ENCODE data around the gene SLC26A2. TPM values are rescaled to one million over a fixed set of nuclear protein-coding genes. Genes with fewer than 3 reads are reported as not detected.
A peak's percentile ranks its signal among the peaks of the same experiment; 100 is the strongest.

SLC26A2 gene
- total RNA-seq, 1 donor from 2014 or later: 18.9 TPM

GRCh38 chr5:149915392-149916260 is 44.9 kb upstream of the SLC26A2 start:
- Histone ChIP-seq H3K27ac (no peak overlapping the region), H3K4me1 (no peaks in the 10 kb centered on the region), H3K4me3 (no peak overlapping the region), H3K27me3 (no peaks in the 10 kb centered on the region), H3K36me3 (no peaks in the 10 kb centered on the region), H3K9me3 (no peaks in the 10 kb centered on the region)
- DNase-seq (no peak), ATAC-seq (peak; percentile 60)
- TF ChIP-seq, protein P1, sequence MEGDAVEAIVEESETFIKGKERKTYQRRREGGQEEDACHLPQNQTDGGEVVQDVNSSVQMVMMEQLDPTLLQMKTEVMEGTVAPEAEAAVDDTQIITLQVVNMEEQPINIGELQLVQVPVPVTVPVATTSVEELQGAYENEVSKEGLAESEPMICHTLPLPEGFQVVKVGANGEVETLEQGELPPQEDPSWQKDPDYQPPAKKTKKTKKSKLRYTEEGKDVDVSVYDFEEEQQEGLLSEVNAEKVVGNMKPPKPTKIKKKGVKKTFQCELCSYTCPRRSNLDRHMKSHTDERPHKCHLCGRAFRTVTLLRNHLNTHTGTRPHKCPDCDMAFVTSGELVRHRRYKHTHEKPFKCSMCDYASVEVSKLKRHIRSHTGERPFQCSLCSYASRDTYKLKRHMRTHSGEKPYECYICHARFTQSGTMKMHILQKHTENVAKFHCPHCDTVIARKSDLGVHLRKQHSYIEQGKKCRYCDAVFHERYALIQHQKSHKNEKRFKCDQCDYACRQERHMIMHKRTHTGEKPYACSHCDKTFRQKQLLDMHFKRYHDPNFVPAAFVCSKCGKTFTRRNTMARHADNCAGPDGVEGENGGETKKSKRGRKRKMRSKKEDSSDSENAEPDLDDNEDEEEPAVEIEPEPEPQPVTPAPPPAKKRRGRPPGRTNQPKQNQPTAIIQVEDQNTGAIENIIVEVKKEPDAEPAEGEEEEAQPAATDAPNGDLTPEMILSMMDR (IDR thresholded peaks at IDR 0.05): no peak
- intact Hi-C loops (cut with DNase I): no loop called here

GRCh38 chr5:149916334-149917072 is 44.1 kb upstream of the SLC26A2 start:
- TF ChIP-seq, protein P1 (IDR thresholded peaks at IDR 0.05): no peak
- intact Hi-C loops (cut with DNase I): no loop called here
- no peaks in the 10 kb centered on the region for H3K4me1 ChIP-seq
- DNase-seq (no peak), ATAC-seq (peak; percentile 54)
- no peaks in the 10 kb centered on the region for H3K9me3 ChIP-seq
- H3K36me3 ChIP-seq: no peaks in the 10 kb centered on the region
- H3K27ac ChIP-seq: peak overlapping the region; percentile 30
- H3K4me3 ChIP-seq: no peak overlapping the region
- H3K27me3 ChIP-seq: no peaks in the 10 kb centered on the region

- intact Hi-C loops (cut with DNase I): no loop called here
- ATAC-seq: peak; percentile 30
- H3K36me3 ChIP-seq: no peaks in the 10 kb centered on the region
- H3K27ac ChIP-seq: peak overlapping the region; percentile 30
- DNase-seq: no peak
- no peaks in the 10 kb centered on the region for H3K27me3 ChIP-seq
- H3K9me3 ChIP-seq: no peaks in the 10 kb centered on the region
- no peaks in the 10 kb centered on the region for H3K4me1 ChIP-seq
- TF ChIP-seq, protein P1 (IDR thresholded peaks at IDR 0.05): no peak
- H3K4me3 ChIP-seq: no peak overlapping the region
These were observed 43.4 kb upstream of the SLC26A2 start for GRCh38 chr5:149917073-149917676.

DNA sequence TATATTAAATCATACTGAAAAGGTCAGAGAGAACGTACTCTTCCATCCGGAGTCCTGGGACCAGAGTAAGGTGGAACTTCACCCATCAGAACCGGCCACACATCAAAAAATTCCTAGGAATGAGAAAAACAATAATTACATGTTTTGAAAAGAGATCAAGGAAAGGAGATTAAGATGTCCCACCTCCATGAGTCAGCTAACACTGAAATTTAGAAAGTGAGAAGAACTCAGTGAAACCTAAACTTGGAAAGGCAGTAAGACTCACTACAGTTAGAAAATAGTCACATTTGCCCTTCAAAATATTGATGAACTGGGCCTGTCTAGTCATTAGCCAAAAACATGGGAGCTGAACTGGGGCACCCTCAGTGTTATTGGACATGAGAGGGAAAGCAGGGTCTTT is 39.0 kb upstream of the SLC26A2 start:
- Histone ChIP-seq H3K4me1 (no peaks in the 10 kb centered on the region), H3K36me3 (no peaks in the 10 kb centered on the region), H3K4me3 (no peak overlapping the region), H3K9me3 (no peaks in the 10 kb centered on the region), H3K27me3 (no peaks in the 10 kb centered on the region), H3K27ac (no peak overlapping the region)
- intact Hi-C loops (cut with DNase I): no loop called here
- no peak for DNase-seq
- ATAC-seq: no peak
- TF ChIP-seq, protein P1 (IDR thresholded peaks at IDR 0.05): no peak

GRCh38 chr5:149922950-149923349 is 37.6 kb upstream of the SLC26A2 start:
- H3K4me1 ChIP-seq: no peaks in the 10 kb centered on the region
- intact Hi-C loops (cut with DNase I): no loop called here
- no peaks in the 10 kb centered on the region for H3K36me3 ChIP-seq
- DNase-seq: no peak
- H3K27ac ChIP-seq: no peak overlapping the region
- ATAC-seq: no peak
- H3K9me3 ChIP-seq: no peaks in the 10 kb centered on the region
- H3K27me3 ChIP-seq: no peaks in the 10 kb centered on the region
- no peak overlapping the region for H3K4me3 ChIP-seq
- TF ChIP-seq, protein P1 (IDR thresholded peaks at IDR 0.05): no peak

Measured in upper lobe of right lung (tissue), 1 donor.